Measurements from ENCODE around the gene ZNF444.

DNA sequence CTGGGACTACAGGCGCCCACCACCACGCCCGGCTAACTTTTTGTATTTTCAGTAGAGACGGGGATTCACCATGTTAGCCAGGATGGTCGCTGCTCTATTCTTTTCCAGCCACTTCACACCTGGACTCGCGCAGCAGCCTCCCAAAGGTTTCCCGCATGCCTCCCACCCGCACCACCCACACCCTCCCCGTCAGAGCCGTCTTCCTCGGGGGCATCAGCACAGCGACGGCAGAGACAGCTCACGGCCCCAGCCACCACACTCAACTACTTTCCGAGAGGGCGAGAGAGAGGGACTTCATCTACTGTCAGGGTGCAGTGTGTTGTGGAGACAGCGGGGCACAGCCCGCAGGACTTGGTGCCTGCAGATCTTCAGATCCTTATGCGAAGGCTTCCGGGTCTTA is 25.6 kb upstream of the ZNF444 start:
- TF ChIP-seq, protein P1, sequence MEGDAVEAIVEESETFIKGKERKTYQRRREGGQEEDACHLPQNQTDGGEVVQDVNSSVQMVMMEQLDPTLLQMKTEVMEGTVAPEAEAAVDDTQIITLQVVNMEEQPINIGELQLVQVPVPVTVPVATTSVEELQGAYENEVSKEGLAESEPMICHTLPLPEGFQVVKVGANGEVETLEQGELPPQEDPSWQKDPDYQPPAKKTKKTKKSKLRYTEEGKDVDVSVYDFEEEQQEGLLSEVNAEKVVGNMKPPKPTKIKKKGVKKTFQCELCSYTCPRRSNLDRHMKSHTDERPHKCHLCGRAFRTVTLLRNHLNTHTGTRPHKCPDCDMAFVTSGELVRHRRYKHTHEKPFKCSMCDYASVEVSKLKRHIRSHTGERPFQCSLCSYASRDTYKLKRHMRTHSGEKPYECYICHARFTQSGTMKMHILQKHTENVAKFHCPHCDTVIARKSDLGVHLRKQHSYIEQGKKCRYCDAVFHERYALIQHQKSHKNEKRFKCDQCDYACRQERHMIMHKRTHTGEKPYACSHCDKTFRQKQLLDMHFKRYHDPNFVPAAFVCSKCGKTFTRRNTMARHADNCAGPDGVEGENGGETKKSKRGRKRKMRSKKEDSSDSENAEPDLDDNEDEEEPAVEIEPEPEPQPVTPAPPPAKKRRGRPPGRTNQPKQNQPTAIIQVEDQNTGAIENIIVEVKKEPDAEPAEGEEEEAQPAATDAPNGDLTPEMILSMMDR (IDR thresholded peaks at IDR 0.05): no peak
- no peak for TF ChIP-seq EZH2 (IDR thresholded peaks at IDR 0.05; ENCODE audit: borderline replicate concordance, insufficient read depth, low read depth, low read length, poor library complexity, severe bottlenecking)
